OCI-LY1 (cell line): ENCODE results near the gene LZTR1.

Experiments used
- EZH2 ChIP-seq: fragments of 200-600 bp; sonication (generic), shearing (Covaris generic); IDR thresholded peaks from 2 replicates; pipeline ENCODE4 v1.8.0; 2017; ENCODE audit warnings: borderline replicate concordance, mixed run types, mild to moderate bottlenecking, antibody characterized with exemption, low read length, moderate library complexity, mixed read lengths
- TF ChIP-seq, protein P1 (sequence below): fragments of 200-600 bp; sonication (generic), shearing (Covaris generic); IDR thresholded peaks from 2 replicates; pipeline ENCODE4 v1.5.1; 2017; ENCODE audit warnings: mild to moderate bottlenecking, antibody characterized with exemption, low read length, moderate library complexity, mixed read lengths

- TF ChIP-seq, protein P1, sequence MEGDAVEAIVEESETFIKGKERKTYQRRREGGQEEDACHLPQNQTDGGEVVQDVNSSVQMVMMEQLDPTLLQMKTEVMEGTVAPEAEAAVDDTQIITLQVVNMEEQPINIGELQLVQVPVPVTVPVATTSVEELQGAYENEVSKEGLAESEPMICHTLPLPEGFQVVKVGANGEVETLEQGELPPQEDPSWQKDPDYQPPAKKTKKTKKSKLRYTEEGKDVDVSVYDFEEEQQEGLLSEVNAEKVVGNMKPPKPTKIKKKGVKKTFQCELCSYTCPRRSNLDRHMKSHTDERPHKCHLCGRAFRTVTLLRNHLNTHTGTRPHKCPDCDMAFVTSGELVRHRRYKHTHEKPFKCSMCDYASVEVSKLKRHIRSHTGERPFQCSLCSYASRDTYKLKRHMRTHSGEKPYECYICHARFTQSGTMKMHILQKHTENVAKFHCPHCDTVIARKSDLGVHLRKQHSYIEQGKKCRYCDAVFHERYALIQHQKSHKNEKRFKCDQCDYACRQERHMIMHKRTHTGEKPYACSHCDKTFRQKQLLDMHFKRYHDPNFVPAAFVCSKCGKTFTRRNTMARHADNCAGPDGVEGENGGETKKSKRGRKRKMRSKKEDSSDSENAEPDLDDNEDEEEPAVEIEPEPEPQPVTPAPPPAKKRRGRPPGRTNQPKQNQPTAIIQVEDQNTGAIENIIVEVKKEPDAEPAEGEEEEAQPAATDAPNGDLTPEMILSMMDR, result no peak
- TF ChIP-seq EZH2, result no peak
Observed at GRCh38 chr22:20956258-20957101, 25.6 kb upstream of the LZTR1 start.
